Kasumi-1 (cell line): ENCODE measurements around the gene HAUS5.
A peak's percentile ranks its signal among the peaks of the same experiment; 100 is the strongest.

Experiments
- DNase-seq, 2 experiments: peaks; one replicate each; lab custom pipeline; 2025; lab: John Stamatoyannopoulos, UW

Gene HAUS5

GRCh38 chr19:35607661-35608060, 4.9 kb upstream of the HAUS5 start:
- DNase-seq: no peak

GRCh38 chr19:35608251-35608650, 4.3 kb upstream of the HAUS5 start:
- peak; percentile 2 to 21 for DNase-seq

GRCh38 chr19:35609851-35610353, 2.6 kb upstream of the HAUS5 start:
- no peak for DNase-seq

- no peak for DNase-seq
Observed at GRCh38 chr19:35612224-35612558, 344 bp upstream of the HAUS5 start.

DNA sequence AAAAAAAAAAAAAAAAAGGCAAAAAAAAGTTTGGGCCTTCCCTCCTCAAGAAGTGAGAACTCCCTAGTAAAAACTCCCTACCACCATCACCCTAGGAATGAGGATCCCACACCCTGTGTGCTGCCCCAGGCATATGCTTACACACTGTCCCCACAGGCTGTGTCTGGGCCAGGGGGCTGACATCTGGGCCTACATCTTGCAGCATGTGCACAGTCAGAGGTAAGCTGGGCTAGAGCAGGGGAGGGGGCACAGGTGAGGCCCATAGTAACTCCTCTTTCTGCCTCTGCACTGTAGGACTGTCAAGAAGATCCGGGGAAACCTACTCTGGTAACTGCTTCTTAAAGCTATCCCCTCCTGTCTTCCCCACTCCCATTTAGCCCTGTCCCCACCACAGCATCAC, 1.0 kb downstream of the HAUS5 start:
- no peak for DNase-seq

DNA sequence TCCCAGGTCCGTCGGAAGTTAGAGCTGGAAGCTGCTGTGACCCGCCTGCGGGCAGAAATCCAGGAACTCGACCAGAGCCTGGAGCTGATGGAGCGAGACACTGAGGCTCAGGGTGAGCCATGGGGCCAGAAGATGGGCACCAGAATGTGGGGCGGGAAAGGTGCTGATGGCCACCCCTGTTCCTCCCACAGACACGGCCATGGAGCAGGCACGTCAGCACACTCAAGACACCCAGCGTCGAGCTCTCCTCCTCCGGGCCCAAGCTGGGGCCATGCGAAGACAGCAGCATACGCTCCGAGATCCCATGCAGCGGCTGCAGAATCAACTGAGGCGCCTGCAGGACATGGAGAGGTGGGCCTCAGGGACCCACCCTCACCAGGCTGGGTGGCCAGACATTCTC, 2.5 kb downstream of the HAUS5 start:
- DNase-seq: no peak

DNA sequence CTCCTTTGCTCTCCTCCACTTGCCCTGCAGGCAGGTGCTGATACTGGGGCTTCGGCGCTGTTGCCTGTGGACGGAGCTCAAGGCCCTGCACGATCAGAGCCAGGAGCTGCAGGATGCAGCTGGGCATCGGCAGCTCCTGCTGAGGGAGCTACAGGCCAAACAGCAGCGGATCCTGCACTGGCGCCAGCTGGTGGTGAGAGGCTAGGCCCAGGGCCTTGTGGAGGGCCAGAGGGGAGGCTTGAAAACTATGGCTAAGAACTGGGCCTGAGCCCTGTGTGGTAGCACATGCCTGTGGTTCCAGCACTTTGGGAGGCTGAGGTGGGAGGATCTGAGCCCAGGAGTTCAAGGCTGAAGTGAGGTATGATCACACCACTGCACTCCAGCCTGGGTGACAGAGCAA, 6.3 kb downstream of the HAUS5 start:
- DNase-seq: no peak

GRCh38 chr19:35619290-35619923, 6.9 kb downstream of the HAUS5 start:
- DNase-seq: no peak

DNA sequence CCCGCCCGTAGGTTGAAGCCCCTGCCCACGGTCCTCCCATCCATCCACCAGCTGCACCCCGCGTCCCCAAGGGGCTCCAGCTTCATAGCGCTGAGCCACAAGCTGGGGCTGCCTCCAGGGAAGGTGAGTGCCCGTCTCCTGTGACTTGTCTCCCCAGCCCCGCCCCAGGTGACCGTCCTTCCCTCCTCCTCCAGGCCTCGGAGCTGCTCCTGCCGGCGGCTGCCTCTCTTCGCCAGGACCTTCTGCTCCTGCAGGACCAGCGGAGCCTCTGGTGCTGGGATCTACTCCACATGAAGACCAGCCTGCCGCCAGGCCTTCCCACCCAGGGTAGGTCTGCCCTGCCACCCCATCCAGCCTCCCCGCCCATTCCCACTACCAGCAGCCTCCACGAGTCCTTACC, 7.5 kb downstream of the HAUS5 start:
- no peak for DNase-seq

DNA sequence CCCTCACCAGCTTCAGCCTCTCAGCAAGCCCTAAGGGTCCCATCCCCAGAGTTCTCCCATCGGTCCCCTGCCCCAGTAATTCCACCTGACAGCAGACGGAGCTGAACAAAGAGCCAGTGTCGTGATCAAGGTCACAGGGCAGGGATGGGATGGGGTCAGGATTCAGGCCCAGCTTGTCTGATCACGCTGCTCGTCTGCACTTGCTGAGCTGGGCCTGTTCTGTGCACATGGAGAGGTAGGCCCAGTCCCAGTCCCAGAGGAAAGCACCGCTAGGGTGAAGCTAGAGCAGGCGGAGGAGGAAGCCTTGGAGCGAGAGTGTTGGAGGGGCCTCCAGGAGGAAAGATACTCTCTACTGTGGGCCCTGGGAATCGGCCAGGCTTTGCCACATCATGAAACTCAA, 9.2 kb downstream of the HAUS5 start:
- no peak for DNase-seq

- no peak for DNase-seq
Observed at GRCh38 chr19:35622750-35623149, 10.2 kb downstream of the HAUS5 start.

- DNase-seq: no peak
Observed at GRCh38 chr19:35623327-35624010, 10.9 kb downstream of the HAUS5 start.

- no peak for DNase-seq
Observed at GRCh38 chr19:35628264-35628564, 15.7 kb downstream of the HAUS5 start.

DNA sequence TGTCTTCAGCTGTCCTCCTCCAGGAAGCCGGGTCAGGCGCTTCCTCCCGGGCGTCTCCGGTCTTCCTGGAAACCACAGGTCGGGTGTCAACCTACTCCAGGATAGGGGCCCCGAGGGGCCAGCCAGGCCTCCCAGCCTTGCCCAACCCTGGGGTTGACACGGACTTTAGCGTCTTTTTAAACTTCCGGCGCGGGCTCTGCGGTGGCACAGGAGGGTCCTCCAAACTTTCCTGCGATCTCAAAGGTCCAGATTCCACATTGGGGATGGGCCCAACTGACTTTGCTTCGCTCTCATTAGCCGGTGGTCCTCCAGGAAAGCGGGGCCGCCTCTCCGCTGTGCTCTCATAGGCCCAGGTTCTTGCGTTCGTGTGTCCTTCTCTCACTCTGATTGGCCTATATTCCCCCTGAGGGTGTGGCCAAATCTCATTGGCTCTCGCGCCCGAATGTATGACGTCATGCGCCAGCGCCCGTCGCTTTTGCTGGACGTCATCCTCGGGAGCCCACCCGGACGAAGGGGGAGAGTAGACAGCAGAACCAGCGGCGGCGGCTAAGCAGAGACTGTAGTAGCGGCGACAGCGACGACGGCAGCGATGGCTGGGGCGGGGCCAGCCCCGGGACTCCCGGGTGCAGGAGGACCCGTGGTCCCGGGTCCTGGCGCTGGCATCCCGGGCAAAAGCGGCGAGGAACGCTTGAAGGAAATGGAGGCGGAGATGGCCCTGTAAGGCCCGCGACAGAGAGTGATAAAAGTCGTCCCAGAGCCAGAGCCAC, 16.2 kb downstream of the HAUS5 start, which contains the start of gene RBM42:
Gene RBM42, plus strand, starts transcription at position 472 of the 767 bp plus-strand sequence. Its CDS starts 118 bp downstream, at position 590.
- DNase-seq: peak; percentile 99

- DNase-seq: no peak
Observed at GRCh38 chr19:35629332-35629633, 16.7 kb downstream of the HAUS5 start.

DNA sequence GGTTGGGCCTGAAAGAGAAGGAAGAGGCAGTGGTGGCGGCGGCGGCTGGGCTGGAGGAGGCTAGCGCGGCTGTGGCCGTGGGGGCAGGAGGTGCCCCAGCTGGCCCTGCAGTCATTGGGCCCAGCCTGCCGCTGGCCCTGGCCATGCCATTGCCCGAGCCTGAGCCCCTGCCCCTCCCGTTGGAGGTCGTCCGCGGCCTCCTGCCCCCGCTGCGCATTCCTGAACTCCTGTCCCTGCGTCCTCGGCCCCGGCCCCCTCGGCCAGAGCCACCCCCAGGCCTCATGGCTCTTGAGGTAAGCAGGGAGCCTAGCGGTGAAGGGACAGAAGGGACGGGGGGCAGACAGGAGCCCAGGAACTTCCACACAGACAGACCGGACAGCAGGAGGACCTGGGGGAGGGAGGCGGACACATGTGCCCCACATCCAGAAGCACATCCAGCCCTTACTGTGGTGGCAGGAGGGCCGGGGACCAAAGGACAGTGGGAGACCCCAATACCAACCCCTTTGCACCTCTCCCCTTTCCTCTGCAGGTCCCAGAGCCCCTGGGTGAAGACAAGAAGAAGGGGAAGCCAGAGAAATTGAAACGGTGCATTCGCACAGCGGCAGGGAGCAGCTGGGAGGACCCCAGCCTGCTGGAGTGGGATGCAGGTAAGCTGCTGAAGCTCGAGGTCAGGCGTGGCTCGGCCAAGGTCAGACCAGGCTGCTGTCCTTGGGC, 21.3 kb downstream of the HAUS5 start:
- DNase-seq: no peak

GRCh38 chr19:35636651-35637050, 24.1 kb downstream of the HAUS5 start:
- DNase-seq: no peak

DNA sequence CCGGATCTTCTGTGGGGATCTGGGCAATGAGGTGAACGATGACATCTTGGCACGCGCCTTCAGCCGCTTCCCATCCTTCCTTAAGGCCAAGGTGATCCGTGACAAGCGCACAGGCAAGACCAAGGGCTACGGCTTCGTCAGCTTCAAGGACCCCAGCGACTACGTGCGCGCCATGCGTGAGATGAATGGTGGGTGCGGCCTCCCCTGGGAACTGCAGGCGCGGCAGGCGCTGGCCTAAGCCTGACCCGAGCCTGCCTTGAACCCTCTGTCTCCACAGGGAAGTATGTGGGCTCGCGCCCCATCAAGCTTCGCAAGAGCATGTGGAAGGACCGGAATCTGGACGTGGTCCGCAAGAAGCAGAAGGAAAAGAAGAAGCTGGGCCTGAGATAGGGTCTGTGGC, 24.6 kb downstream of the HAUS5 start:
- no peak for DNase-seq

DNA sequence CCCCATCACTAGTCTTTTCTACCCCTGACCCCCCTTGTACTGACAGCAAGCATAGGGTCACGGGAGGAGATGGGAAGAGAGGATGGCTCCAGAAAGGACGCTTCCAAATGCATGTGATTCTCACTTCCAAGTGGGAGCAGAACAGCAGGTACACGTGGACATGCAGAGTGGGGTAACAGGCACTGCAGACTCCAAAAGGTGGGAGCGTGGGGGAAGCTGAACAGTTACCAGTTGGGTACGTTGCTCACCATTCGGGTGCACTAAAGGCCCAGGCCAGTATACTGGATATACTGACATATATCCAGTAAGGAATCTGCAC, 26.7 kb downstream of the HAUS5 start:
- no peak for DNase-seq

GRCh38 chr19:35639863-35640262, 27.3 kb downstream of the HAUS5 start:
- no peak for DNase-seq

DNA sequence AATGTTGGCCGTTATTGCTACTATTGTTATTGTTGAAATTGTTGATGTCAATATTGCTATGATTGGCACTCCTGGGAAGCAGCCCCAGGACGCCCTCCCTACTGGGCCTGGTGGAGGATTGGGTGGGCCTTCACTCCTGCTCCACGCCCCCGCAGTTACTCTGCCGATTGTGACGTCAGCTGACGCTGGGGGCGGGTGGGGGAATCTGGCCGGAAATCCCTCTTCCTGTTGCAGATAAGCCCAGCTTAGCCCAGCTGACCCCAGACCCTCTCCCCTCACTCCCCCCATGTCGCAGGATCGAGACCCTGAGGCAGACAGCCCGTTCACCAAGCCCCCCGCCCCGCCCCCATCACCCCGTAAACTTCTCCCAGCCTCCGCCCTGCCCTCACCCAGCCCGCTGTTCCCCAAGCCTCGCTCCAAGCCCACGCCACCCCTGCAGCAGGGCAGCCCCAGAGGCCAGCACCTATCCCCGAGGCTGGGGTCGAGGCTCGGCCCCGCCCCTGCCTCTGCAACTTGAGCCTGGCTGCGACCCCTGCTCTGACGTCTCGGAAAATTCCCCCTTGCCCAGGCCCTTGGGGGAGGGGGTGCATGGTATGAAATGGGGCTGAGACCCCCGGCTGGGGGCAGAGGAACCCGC, 29.1 kb downstream of the HAUS5 start, which contains the start of gene ETV2:
Gene ETV2, plus strand, starts transcription at position 231 of the 637 bp plus-strand sequence. CDS start 716 bp downstream, outside the sequence.
- DNase-seq: no peak

GRCh38 chr19:35642312-35642711, 29.8 kb downstream of the HAUS5 start:
- DNase-seq: no peak
